CD14-positive monocyte (primary cell): ENCODE measurements around the gene LPCAT4. TPM values are rescaled to one million over a fixed set of nuclear protein-coding genes. Genes with fewer than 3 reads are reported as not detected.
"Not testable (repeated sequence)": the region's sequence is repeated elsewhere in the genome, so short reads cannot be mapped to it uniquely, and the experiment has no call there.

Experiments used
- DNase-seq, 3 donors: peaks; one replicate each; pipeline ENCODE4 v3.0.0-alpha.2; 2011 to 2022
- H2AFZ ChIP-seq: 2 replicates; pipeline ENCODE4 v1.6.0; 2012; ENCODE audit warnings: mild to moderate bottlenecking, low read depth, low read length, inconsistent platforms; ENCODE audit not compliant: insufficient read depth, poor library complexity, severe bottlenecking
- H3K27ac ChIP-seq, 2 donors: 1 replicate in 1 of 2; 2 replicates in 1 of 2; pipeline ENCODE4 v1.5.1; 2012 to 2013; ENCODE audit warnings: low read length in 2 of 2, control low read depth in 1 of 2, inconsistent platforms in 1 of 2, low read depth in 1 of 2, mild to moderate bottlenecking in 1 of 2
- H3K27me3 ChIP-seq, 2 donors: one replicate each; pipeline versions ENCODE4 v1.6.0 to v1.6.1; 2011 to 2013; ENCODE audit warnings: low read length in 2 of 2; ENCODE audit not compliant: control insufficient read depth in 2 of 2, insufficient read depth in 2 of 2
- H3K36me3 ChIP-seq, 2 donors: replicated peaks in 1 of 2; 1 replicate in 1 of 2; 2 replicates in 1 of 2; pipeline versions ENCODE4 v1.5.1 to v1.6.1; 2012 to 2013; ENCODE audit warnings: low read length in 2 of 2, control low read depth in 1 of 2, inconsistent platforms in 1 of 2, mild to moderate bottlenecking in 1 of 2; ENCODE audit not compliant: insufficient read depth in 2 of 2, control insufficient read depth in 1 of 2
- H3K4me1 ChIP-seq, 2 donors: 1 replicate in 1 of 2; 2 replicates in 1 of 2; pipeline versions ENCODE4 v1.5.1 to v1.6.1; 2012 to 2013; ENCODE audit warnings: low read length in 2 of 2, control low read depth in 1 of 2, inconsistent platforms in 1 of 2, mild to moderate bottlenecking in 1 of 2, moderate library complexity in 1 of 2; ENCODE audit not compliant: insufficient read depth in 2 of 2, control insufficient read depth in 1 of 2
- H3K4me2 ChIP-seq: replicated peaks from 2 replicates; pipeline ENCODE3; 2012; ENCODE audit warnings: low read length, moderate library complexity, mild to moderate bottlenecking; ENCODE audit not compliant: poor library complexity, severe bottlenecking; ENCODE audit errors: extremely low read depth
- H3K4me3 ChIP-seq, 3 experiments: fragments of 200-600 bp in 1 of 3; sonication (generic) in 1 of 3; replicated peaks in 1 of 3; 1 replicate in 2 of 3; 2 replicates in 1 of 3; pipeline ENCODE4 v1.5.1; 2011 to 2013; ENCODE audit warnings: low read length in 3 of 3, mild to moderate bottlenecking in 3 of 3, control low read depth in 2 of 3, low read depth in 2 of 3, inconsistent platforms in 1 of 3, moderate library complexity in 1 of 3
- H3K79me2 ChIP-seq: 2 replicates; pipeline ENCODE4 v1.6.0; 2012; ENCODE audit warnings: mild to moderate bottlenecking, control low read depth, inconsistent platforms, low read length, moderate library complexity; ENCODE audit not compliant: insufficient read depth
- H3K9ac ChIP-seq: 2 replicates; pipeline ENCODE4 v1.6.0; 2017; ENCODE audit warnings: low read length, mild to moderate bottlenecking; ENCODE audit not compliant: insufficient read depth, poor library complexity, severe bottlenecking
- H3K9me3 ChIP-seq, 2 donors: replicated peaks in 1 of 2; 1 replicate in 1 of 2; 2 replicates in 1 of 2; pipeline versions ENCODE4 v1.5.1 to v1.6.1; 2012 to 2013; ENCODE audit warnings: low read length in 2 of 2, control low read depth in 1 of 2; ENCODE audit not compliant: control insufficient read depth in 1 of 2, insufficient read depth in 1 of 2
- H4K20me1 ChIP-seq: 2 replicates; pipeline ENCODE4 v1.6.0; 2012; ENCODE audit warnings: mild to moderate bottlenecking, low read length, control low read depth, moderate library complexity; ENCODE audit not compliant: insufficient read depth
- H3K27ac Mint-ChIP-seq, 7 donors: one replicate each; pipeline ENCODE4 v1.8.0; 2020; ENCODE audit warnings: mild to moderate bottlenecking in 7 of 7, mixed read lengths in 7 of 7, moderate library complexity in 6 of 7, inconsistent platforms in 2 of 7
- H3K27me3 Mint-ChIP-seq, 3 donors: one replicate each; pipeline ENCODE4 v1.8.0; 2021 to 2022; ENCODE audit warnings: low read depth in 3 of 3, mild to moderate bottlenecking in 3 of 3, mixed read lengths in 3 of 3, moderate library complexity in 3 of 3, inconsistent platforms in 1 of 3
- H3K36me3 Mint-ChIP-seq, 2 donors: one replicate each; pipeline ENCODE4 v1.8.0; 2020; ENCODE audit warnings: mixed read lengths in 2 of 2, inconsistent platforms in 1 of 2, mild to moderate bottlenecking in 1 of 2
- H3K4me1 Mint-ChIP-seq: one replicate; pipeline ENCODE4 v1.8.0; 2020; ENCODE audit warnings: mild to moderate bottlenecking, mixed read lengths
- H3K4me3 Mint-ChIP-seq, 2 donors: one replicate each; pipeline ENCODE4 v1.8.0; 2020; ENCODE audit warnings: mild to moderate bottlenecking in 2 of 2, mixed read lengths in 2 of 2, moderate library complexity in 1 of 2
- H3K9me3 Mint-ChIP-seq, 7 donors: one replicate each; pipeline ENCODE4 v1.8.0; 2020 to 2022; ENCODE audit warnings: mixed read lengths in 7 of 7, mild to moderate bottlenecking in 6 of 7, moderate library complexity in 6 of 7, inconsistent platforms in 2 of 7
- CTCF ChIP-seq: fragments of 200-600 bp; IDR thresholded peaks from one replicate; pipeline ENCODE4 v1.8.0; 2022; ENCODE audit warnings: antibody characterized with exemption, mild to moderate bottlenecking
- WGBS: methylation state at CpG from one replicate; pipeline ENCODE4 v1.1.5; 2013; ENCODE audit warnings: missing lambda C conversion rate; ENCODE audit not compliant: insufficient coverage; 5-methylcytosine and 5-hydroxymethylcytosine counted together
- intact Hi-C, 2 donors: fragments of 100-400 bp; cut with micrococcal nuclease; formaldehyde crosslinking; loops; one replicate each; pipeline versions ENCODE4 v1.15.0 to v1.15.1; 2023
- polyA minus RNA-seq: library from RNA; depleted of rRNA, polyadenylated mRNA; stranded (reverse); fragments of >200 nt; gene quantifications from 2 replicates; pipeline ENCODE4 v1.2.3, GENCODE V29; 2012
- polyA plus RNA-seq, 3 donors: library from polyadenylated mRNA; depleted of rRNA in 1 of 3; unstranded in 2 of 3; stranded (reverse) in 1 of 3; fragments of 300-500 nt in 2 of 3; fragments of >200 nt in 1 of 3; fragmentation: Illumina TruSeq in 2 of 3; gene quantifications; 1 replicate in 2 of 3; 2 replicates in 1 of 3; pipeline ENCODE4 v1.2.3, GENCODE V29; 2012 to 2021
- total RNA-seq, 12 experiments: library from RNA in 1 of 12; stranded (reverse) in 1 of 12; fragments of 120-200 nt in 1 of 12; gene quantifications; one replicate each; pipeline ENCODE4 v1.2.4 and lab custom pipeline; 2013 to 2026; ENCODE audit warnings: mixed read lengths in 6 of 12, inconsistent platforms in 1 of 12

Gene LPCAT4
- 8.5 TPM for total RNA-seq (2013)
- polyA plus RNA-seq (10 to 100 TPM in 1 of 3 donors, 1 to 10 TPM in 2; 3.3 to 39.5 (median 4.2) TPM), polyA minus RNA-seq (3.6 and 4.2 TPM in 2 replicates), total RNA-seq (lab: John Stamatoyannopoulos, UW) (0.58 to 5.5 (median 3.8) reads per million in 11 experiments)

DNA sequence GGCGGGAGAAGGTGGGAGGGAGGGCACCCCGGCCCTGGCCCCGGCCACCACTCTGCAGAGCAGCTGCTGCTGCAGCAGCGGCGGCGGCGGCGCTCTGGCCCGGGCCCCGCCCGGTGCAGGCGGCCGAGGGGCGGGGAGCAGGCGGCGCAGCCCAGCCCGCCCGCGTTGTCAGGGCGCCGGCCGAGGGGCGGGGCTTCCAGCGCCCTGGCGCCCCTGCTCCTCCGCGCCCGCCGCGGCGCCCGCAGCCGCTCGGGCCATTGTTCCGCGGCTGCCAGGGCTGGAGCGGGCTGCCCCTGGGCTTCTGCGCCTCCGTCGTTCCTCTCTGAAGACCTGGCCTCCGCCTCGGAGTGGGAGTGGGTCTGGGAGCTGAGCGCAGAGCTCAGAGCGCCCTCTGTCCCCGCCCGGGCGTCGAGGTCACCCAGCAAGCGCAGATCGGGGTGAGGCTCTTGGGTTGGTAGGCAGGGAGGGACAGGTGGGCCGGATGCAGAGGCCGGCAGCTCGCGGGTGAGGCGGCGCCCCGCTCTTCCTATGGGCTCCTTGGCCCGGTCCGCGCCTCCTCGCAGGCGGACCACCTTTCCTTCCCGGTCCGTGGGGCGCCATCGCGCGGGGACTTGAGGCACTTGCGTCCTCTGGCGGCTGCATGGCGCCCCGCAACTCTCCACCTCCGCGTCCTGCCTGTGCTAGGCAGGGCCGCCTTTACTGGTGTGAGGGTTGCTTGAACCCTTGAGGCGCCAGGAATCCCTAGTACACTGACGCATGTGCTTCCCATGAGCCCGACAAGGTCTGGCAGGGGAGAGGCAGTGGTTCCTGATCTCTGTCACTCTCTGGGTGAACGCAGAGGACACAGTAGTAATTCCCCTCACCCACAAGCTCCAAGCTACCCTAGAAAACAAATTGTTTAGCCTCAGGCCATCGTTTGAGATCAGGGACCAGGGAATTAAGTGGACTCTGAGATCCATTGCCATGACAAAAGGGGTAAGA lies at the start of gene LPCAT4:
Gene LPCAT4, minus strand, starts transcription at position 96 of the 981 bp plus-strand sequence. CDS start 96 bp downstream, outside the sequence.
- H3K4me2 ChIP-seq, result peak within 1 kb of the TSS; percentile 100
- peaks cover 20 to 26% of the 10 kb centered on the region in 2 donors for H3K4me1 ChIP-seq
- H3K36me3 Mint-ChIP-seq, result peaks cover 7 to 8% of the 10 kb centered on the region in 2 donors
- peaks cover 32% of the 10 kb centered on the region for H3K4me1 Mint-ChIP-seq
- peak within 1 kb of the TSS; percentile 92 for H2AFZ ChIP-seq
- WGBS, result 0% methylated on average over 70 of the region's 80 CpGs
- DNase-seq, result peak; percentile 72 to 77 (median 75)
- TF ChIP-seq CTCF, result peak; percentile 98
- H3K27ac ChIP-seq, result peak within 1 kb of the TSS; percentile 73 to 75
- H3K79me2 ChIP-seq, result peaks cover 7% of the 10 kb centered on the region
- peak within 1 kb of the TSS; percentile 93 to 98 for H3K4me3 Mint-ChIP-seq
- peaks cover 2 to 4% (median 3%) of the 10 kb centered on the region in 3 donors for H3K27me3 Mint-ChIP-seq
- H3K9me3 Mint-ChIP-seq, result peaks cover 0 to 11% (median 0%) of the 10 kb centered on the region in 7 donors
- H3K9me3 ChIP-seq, result no peaks in the 10 kb centered on the region
- peak within 1 kb of the TSS; percentile 85 to 91 (median 89) for H3K4me3 ChIP-seq
- H3K36me3 ChIP-seq, result peaks cover 0 to 14% of the 10 kb centered on the region in 2 donors
- no peaks in the 10 kb centered on the region for H4K20me1 ChIP-seq
- H3K27me3 ChIP-seq, result no peaks in the 10 kb centered on the region
- H3K27ac Mint-ChIP-seq, result peak within 1 kb of the TSS; percentile 79 to 95 (median 91)
- intact Hi-C loops, result loop anchor here (1.0 to 10.0 kb wide), 5 partner anchors 24 to 217 kb away; partner anchors contain the start of genes NOP10 (in 2 of the 2), NUTM1 (in 2 of the 2) and GOLGA8B (in 1 of the 2)
- H3K9ac ChIP-seq, result peak within 1 kb of the TSS; percentile 67

- H3K4me3 Mint-ChIP-seq, H4K20me1 ChIP-seq, H3K36me3 Mint-ChIP-seq, H3K4me2 ChIP-seq, H3K4me1 ChIP-seq, H2AFZ ChIP-seq, H3K4me3 ChIP-seq, H3K4me1 Mint-ChIP-seq, H3K79me2 ChIP-seq, H3K27me3 ChIP-seq, H3K9me3 Mint-ChIP-seq, DNase-seq, H3K27ac ChIP-seq, intact Hi-C loops, H3K36me3 ChIP-seq, H3K9me3 ChIP-seq, H3K9ac ChIP-seq, H3K27ac Mint-ChIP-seq, H3K27me3 Mint-ChIP-seq: not testable (repeated sequence)
- WGBS, result no CpG with 5 or more reads among the region's 19 CpGs
Observed at GRCh38 chr15:34409511-34409910, 42.5 kb upstream of the LPCAT4 start.

DNA sequence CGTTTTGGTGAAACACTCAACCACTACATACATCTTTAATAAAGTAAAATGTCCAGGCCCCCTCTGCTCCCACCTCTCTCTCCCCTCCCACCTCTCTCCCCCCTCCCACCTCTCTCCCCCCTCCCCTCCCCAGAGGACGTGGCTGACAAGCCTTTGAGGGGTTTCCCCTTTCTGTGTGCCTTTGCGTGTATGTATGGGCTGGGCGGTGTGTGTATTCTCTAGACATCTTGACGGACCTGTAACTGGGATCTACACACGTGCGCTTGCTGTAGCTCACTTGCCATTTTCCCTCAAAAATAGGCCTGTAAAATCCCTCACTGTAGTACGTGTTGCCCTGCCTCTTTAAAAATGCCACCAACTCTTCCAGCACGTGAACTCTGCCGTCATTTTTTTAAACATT lies 42.0 kb upstream of the LPCAT4 start:
- H3K4me3 ChIP-seq, H3K4me3 Mint-ChIP-seq, H3K27ac ChIP-seq, H3K79me2 ChIP-seq, H3K36me3 Mint-ChIP-seq, H3K27me3 Mint-ChIP-seq, H3K4me1 ChIP-seq, H3K4me1 Mint-ChIP-seq, H2AFZ ChIP-seq, H3K36me3 ChIP-seq, H3K4me2 ChIP-seq, H3K27ac Mint-ChIP-seq, H3K9me3 Mint-ChIP-seq, H4K20me1 ChIP-seq, H3K9ac ChIP-seq, H3K27me3 ChIP-seq, intact Hi-C loops, DNase-seq, H3K9me3 ChIP-seq: not testable (repeated sequence)
- no CpG with 5 or more reads among the region's 10 CpGs for WGBS
